Measurements from ENCODE around the gene NEMP1.

GRCh38 chr12:57126061-57126460 lies 47.5 kb upstream of the NEMP1 start:
- TF ChIP-seq USF1 (IDR thresholded peaks at IDR 0.05) = no peak
- no peak for TF ChIP-seq TAF1 (IDR thresholded peaks at IDR 0.05; ENCODE audit: low read depth)
- no peak for TF ChIP-seq RAD21 (IDR thresholded peaks at IDR 0.05; ENCODE audit: low read depth)
- TF ChIP-seq REST (IDR thresholded peaks at IDR 0.05; ENCODE audit: low read depth) = no peak
- TF ChIP-seq FOXM1 (IDR thresholded peaks at IDR 0.05; ENCODE audit: borderline replicate concordance, low read depth) = no peak
- TF ChIP-seq EP300 (IDR thresholded peaks at IDR 0.05; ENCODE audit: borderline replicate concordance) = no peak
- no peak for TF ChIP-seq CEBPB (IDR thresholded peaks at IDR 0.05)
- TF ChIP-seq TCF12 (IDR thresholded peaks at IDR 0.05; ENCODE audit: low read depth) = no peak
- no peak for TF ChIP-seq YY1 (IDR thresholded peaks at IDR 0.05; ENCODE audit: low read depth)
- TF ChIP-seq MAX (IDR thresholded peaks at IDR 0.05) = no peak

Measured in Ishikawa (cell line).